Mesendoderm (in vitro differentiated cells): ENCODE data around the gene CILP2.
A peak's percentile ranks its signal among the peaks of the same experiment; 100 is the strongest.

Experiments used
- DNase-seq: peaks from one replicate; pipeline ENCODE4 v3.0.0; 2013
- H2AK5ac ChIP-seq: 2 replicates; pipeline ENCODE4 v1.6.1; 2013; ENCODE audit warnings: low read length, inconsistent platforms
- H2BK120ac ChIP-seq: 2 replicates; pipeline ENCODE4 v1.6.1; 2013; ENCODE audit warnings: low read depth, mild to moderate bottlenecking, low read length, moderate library complexity, mixed read lengths
- H2BK15ac ChIP-seq: replicated peaks from 2 replicates; pipeline ENCODE4 v1.6.1; 2013; ENCODE audit warnings: low read depth, mild to moderate bottlenecking, moderate library complexity
- H2BK5ac ChIP-seq: 2 replicates; pipeline ENCODE4 v1.6.1; 2013; ENCODE audit warnings: low read length, inconsistent platforms
- H3K18ac ChIP-seq: 2 replicates; pipeline ENCODE4 v1.6.1; 2013; ENCODE audit warnings: mild to moderate bottlenecking, low read length, mixed read lengths
- H3K23ac ChIP-seq: one replicate; pipeline ENCODE4 v1.6.1; 2013; ENCODE audit warnings: low read length
- H3K27ac ChIP-seq: 2 replicates; pipeline ENCODE4 v1.5.1; 2013; ENCODE audit warnings: low read depth, mild to moderate bottlenecking, inconsistent platforms, low read length, moderate library complexity
- H3K27me3 ChIP-seq: 2 replicates; pipeline ENCODE4 v1.6.1; 2013; ENCODE audit warnings: low read length, control low read depth, mild to moderate bottlenecking, inconsistent platforms; ENCODE audit not compliant: insufficient read depth, poor library complexity
- H3K36me3 ChIP-seq: 2 replicates; pipeline ENCODE4 v1.6.1; 2013; ENCODE audit warnings: low read length, inconsistent platforms; ENCODE audit not compliant: control insufficient read depth, insufficient read depth
- H3K4ac ChIP-seq: one replicate; pipeline ENCODE4 v1.6.1; 2013; ENCODE audit warnings: low read depth, mild to moderate bottlenecking, low read length, moderate library complexity
- H3K4me1 ChIP-seq: 2 replicates; pipeline ENCODE4 v1.6.1; 2013; ENCODE audit warnings: low read depth, low read length, inconsistent platforms; ENCODE audit not compliant: control insufficient read depth
- H3K4me2 ChIP-seq: 2 replicates; pipeline ENCODE4 v1.6.1; 2013; ENCODE audit warnings: low read length
- H3K4me3 ChIP-seq: 2 replicates; pipeline ENCODE4 v1.5.1; 2013; ENCODE audit warnings: mild to moderate bottlenecking, low read length
- H3K56ac ChIP-seq: one replicate; pipeline ENCODE4 v1.6.1; 2013; ENCODE audit warnings: low read length
- H3K79me1 ChIP-seq: 2 replicates; pipeline ENCODE4 v1.6.1; 2013; ENCODE audit warnings: low read length, inconsistent platforms
- H3K79me2 ChIP-seq: 2 replicates; pipeline ENCODE4 v1.6.1; 2013; ENCODE audit warnings: mild to moderate bottlenecking, low read length; ENCODE audit not compliant: control insufficient read depth, insufficient read depth
- H3K9ac ChIP-seq: 2 replicates; pipeline ENCODE4 v1.6.1; 2013; ENCODE audit warnings: low read length, inconsistent platforms
- H4K5ac ChIP-seq: one replicate; pipeline ENCODE4 v1.6.1; 2013; ENCODE audit warnings: low read length
- H4K8ac ChIP-seq: one replicate; pipeline ENCODE4 v1.6.1; 2013; ENCODE audit warnings: low read depth, mild to moderate bottlenecking, control low read depth, low read length, moderate library complexity
- WGBS: extraction: QIAGEN DNeasy Blood & Tissue Kit; methylation state at CpG from one replicate; pipeline ENCODE4 v1.1.7; 2013; ENCODE audit warnings: low lambda C conversion rate, missing lambda C conversion rate; ENCODE audit not compliant: insufficient coverage; ENCODE audit errors: extremely low coverage; 5-methylcytosine and 5-hydroxymethylcytosine counted together

Gene CILP2

DNA sequence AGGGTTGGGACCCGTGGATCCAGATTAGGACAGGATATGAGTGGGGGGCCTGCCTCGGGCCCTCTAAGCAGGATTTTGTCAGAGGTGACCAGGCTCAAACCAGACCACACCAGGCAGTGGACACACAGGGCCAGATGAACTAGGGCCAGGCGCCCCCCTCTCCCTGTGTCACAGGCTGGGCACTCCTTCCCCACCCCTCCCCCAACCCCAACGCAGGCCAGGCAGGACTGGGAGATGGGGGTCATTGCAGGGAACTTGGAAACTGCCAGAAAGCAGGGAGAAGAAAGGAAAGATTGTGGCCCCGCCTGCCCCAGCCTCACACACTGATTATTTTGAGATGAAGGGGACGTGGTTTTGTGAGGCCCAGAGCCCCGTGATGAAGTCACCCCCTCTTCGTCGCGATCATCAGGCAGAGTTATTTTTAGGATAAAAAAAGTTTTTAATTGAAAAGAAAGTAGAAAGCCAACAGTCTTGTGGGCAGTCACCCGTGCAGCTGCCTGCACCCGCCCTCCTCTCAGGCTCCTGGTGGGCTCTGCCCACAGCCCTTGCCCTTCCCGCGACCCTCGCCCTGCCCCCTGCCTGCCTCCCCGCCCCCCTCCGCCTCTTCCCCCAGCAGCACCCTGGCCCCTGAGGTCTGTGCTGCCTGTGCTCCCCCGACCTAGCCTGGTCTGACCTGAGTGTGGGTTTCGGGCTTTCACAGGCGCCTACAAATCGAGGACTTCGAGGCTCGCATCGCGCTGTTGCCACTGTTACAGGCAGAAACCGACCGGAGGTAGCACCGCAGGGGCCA, 11.3 kb upstream of the CILP2 start:
- Histone ChIP-seq H3K9ac (no peak overlapping the region), H2BK5ac (no peak overlapping the region), H4K8ac (no peak overlapping the region), H3K4me1 (no peaks in the 10 kb centered on the region), H3K4ac (no peak overlapping the region), H3K18ac (no peak overlapping the region), H4K5ac (no peak overlapping the region), H3K79me1 (peaks cover 7% of the 10 kb centered on the region), H2AK5ac (no peak overlapping the region), H3K56ac (no peak overlapping the region), H3K27ac (no peak overlapping the region), H2BK15ac (no peak overlapping the region), H3K36me3 (peaks cover 4% of the 10 kb centered on the region), H3K27me3 (no peaks in the 10 kb centered on the region), H3K4me2 (no peak overlapping the region), H3K4me3 (no peak overlapping the region), H2BK120ac (no peak overlapping the region), H3K79me2 (peaks cover 7% of the 10 kb centered on the region), H3K23ac (no peak overlapping the region)
- WGBS, result no CpG with 5 or more reads among the region's 28 CpGs
- DNase-seq, result no peak

- Histone ChIP-seq H3K4ac (no peak overlapping the region), H2BK5ac (no peak overlapping the region), H3K27me3 (no peaks in the 10 kb centered on the region), H2BK15ac (no peak overlapping the region), H3K4me2 (no peak overlapping the region), H3K56ac (no peak overlapping the region), H3K79me1 (peaks cover 7% of the 10 kb centered on the region), H2BK120ac (no peak overlapping the region), H2AK5ac (no peak overlapping the region), H3K9ac (no peak overlapping the region), H4K8ac (no peak overlapping the region), H3K36me3 (peaks cover 4% of the 10 kb centered on the region), H3K4me1 (no peaks in the 10 kb centered on the region), H3K27ac (no peak overlapping the region), H3K23ac (no peak overlapping the region), H3K79me2 (peaks cover 7% of the 10 kb centered on the region), H3K4me3 (no peak overlapping the region), H4K5ac (no peak overlapping the region), H3K18ac (no peak overlapping the region)
- no peak for DNase-seq
- no CpG with 5 or more reads among the region's 9 CpGs for WGBS
Measured at GRCh38 chr19:19527371-19527656, 10.8 kb upstream of the CILP2 start.

DNA sequence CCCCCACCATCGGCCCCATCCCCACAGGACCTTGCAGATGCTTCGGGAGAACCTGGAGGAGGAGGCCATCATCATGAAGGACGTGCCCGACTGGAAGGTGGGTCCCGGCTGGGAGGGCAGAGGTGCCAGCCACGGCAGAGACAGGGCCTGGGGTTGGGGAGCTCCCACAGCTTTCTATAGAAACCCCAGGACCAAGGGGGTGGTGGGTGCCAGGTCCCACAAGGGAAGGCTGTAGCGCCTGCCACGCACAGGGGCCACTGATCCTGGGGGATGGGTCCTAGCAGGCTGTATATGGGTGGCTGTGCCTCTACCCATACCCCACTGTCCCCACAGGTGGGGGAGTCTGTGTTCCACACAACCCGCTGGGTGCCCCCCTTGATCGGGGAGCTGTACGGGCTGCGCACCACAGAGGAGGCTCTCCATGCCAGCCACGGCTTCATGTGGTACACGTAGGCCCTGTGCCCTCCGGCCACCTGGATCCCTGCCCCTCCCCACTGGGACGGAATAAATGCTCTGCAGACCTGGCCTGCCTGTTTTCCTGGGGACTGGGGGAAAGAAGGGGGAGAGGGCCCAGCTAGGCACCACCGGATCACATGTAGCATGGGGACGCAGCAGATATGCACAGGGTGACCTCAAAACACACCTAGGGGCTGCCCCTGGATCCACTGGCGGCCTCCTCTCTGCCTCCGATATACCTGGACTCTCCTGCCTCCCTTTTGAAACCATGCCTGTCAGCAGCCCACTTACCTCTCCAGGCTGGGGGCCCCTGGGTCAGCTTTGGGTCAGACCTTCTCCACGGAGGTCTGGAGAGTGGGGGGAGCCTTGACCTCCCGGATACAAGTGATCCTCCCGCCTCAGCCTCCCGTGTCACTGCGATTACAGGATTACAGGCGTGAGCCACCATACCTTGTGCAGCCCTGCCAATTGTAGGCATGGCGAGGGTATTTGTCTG, 10.1 kb upstream of the CILP2 start:
- H3K56ac ChIP-seq, result no peak overlapping the region
- DNase-seq, result no peak
- H3K79me1 ChIP-seq, result peaks cover 7% of the 10 kb centered on the region
- no peak overlapping the region for H3K18ac ChIP-seq
- no peaks in the 10 kb centered on the region for H3K27me3 ChIP-seq
- no peak overlapping the region for H3K4me3 ChIP-seq
- no peak overlapping the region for H2BK120ac ChIP-seq
- H3K27ac ChIP-seq, result no peak overlapping the region
- peaks cover 5% of the 10 kb centered on the region for H3K79me2 ChIP-seq
- H3K4me2 ChIP-seq, result no peak overlapping the region
- peaks cover 4% of the 10 kb centered on the region for H3K36me3 ChIP-seq
- no peak overlapping the region for H3K4ac ChIP-seq
- no peak overlapping the region for H4K8ac ChIP-seq
- no CpG with 5 or more reads among the region's 27 CpGs for WGBS
- no peak overlapping the region for H3K9ac ChIP-seq
- no peak overlapping the region for H4K5ac ChIP-seq
- no peak overlapping the region for H3K23ac ChIP-seq
- no peak overlapping the region for H2BK15ac ChIP-seq
- no peak overlapping the region for H2BK5ac ChIP-seq
- H2AK5ac ChIP-seq, result no peak overlapping the region
- H3K4me1 ChIP-seq, result no peaks in the 10 kb centered on the region

DNA sequence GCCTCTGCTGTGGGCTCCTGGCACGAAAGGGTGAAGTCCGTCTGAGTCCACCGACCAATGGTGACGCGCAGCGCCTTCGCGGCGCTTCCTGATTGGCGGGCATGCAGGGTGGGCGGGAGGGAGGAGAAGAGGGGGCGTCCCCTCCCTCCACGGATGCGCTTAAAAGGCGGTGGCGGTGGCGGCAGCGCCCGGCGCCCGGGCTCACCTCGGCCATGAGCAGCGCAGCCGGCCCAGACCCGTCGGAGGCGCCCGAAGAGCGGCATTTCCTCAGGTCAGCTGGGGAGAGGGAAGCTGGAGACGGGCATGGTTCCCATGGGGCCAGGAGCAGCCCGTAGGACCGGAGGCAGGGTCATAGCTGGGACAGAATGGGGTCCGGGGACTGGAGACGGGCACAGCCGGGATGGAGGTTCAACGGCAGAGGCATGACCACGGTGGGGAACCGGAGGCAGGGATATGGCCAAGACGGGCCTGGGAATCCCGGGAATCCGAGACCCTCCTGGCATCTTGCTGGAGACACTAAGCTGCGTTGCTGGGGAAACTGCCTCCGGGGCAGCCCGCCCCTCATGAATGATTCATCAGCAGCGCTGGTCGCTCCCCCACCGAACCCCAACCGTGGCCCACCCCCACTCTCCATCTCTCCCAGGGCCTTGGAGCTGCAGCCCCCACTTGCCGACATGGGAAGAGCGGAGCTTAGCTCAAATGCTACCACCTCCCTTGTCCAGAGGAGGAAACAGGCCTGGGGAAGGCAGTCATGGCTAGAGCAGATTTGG, 9.2 kb upstream of the CILP2 start, which contains the start of gene YJEFN3:
Gene YJEFN3 (plus strand): TSS at position 191 of the 770 bp plus-strand sequence. CDS start 22 bp downstream, at position 213.
- no peak within 1 kb of the TSS for H3K9ac ChIP-seq
- H3K23ac ChIP-seq, result no peak within 1 kb of the TSS
- no peak within 1 kb of the TSS for H4K8ac ChIP-seq
- H3K4me3 ChIP-seq, result no peak within 1 kb of the TSS
- H3K27ac ChIP-seq, result no peak within 1 kb of the TSS
- no peak within 1 kb of the TSS for H4K5ac ChIP-seq
- H3K18ac ChIP-seq, result no peak within 1 kb of the TSS
- no peak within 1 kb of the TSS for H3K56ac ChIP-seq
- no peaks in the 10 kb centered on the region for H3K27me3 ChIP-seq
- H3K4me1 ChIP-seq, result no peaks in the 10 kb centered on the region
- no peak within 1 kb of the TSS for H2BK5ac ChIP-seq
- peaks cover 3% of the 10 kb centered on the region for H3K79me2 ChIP-seq
- no peak within 1 kb of the TSS for H3K4ac ChIP-seq
- no peak within 1 kb of the TSS for H3K4me2 ChIP-seq
- DNase-seq, result no peak
- peaks cover 4% of the 10 kb centered on the region for H3K36me3 ChIP-seq
- H2BK15ac ChIP-seq, result no peak within 1 kb of the TSS
- WGBS, result no CpG with 5 or more reads among the region's 50 CpGs
- H2AK5ac ChIP-seq, result no peak within 1 kb of the TSS
- no peak within 1 kb of the TSS for H2BK120ac ChIP-seq
- H3K79me1 ChIP-seq, result peaks cover 7% of the 10 kb centered on the region

GRCh38 chr19:19529783-19530422, 8.2 kb upstream of the CILP2 start:
- no peaks in the 10 kb centered on the region for H3K79me2 ChIP-seq
- H3K4ac ChIP-seq, result no peak overlapping the region
- no peak overlapping the region for H3K4me3 ChIP-seq
- no peak overlapping the region for H2AK5ac ChIP-seq
- H3K4me1 ChIP-seq, result no peaks in the 10 kb centered on the region
- no peak overlapping the region for H2BK120ac ChIP-seq
- no peak overlapping the region for H3K4me2 ChIP-seq
- H3K36me3 ChIP-seq, result peaks cover 4% of the 10 kb centered on the region
- H3K56ac ChIP-seq, result peak overlapping the region; percentile 42
- H3K23ac ChIP-seq, result no peak overlapping the region
- no peak overlapping the region for H2BK5ac ChIP-seq
- no peak overlapping the region for H4K5ac ChIP-seq
- no CpG with 5 or more reads among the region's 11 CpGs for WGBS
- H2BK15ac ChIP-seq, result no peak overlapping the region
- no peak overlapping the region for H4K8ac ChIP-seq
- no peak overlapping the region for H3K18ac ChIP-seq
- no peak overlapping the region for H3K27ac ChIP-seq
- no peak for DNase-seq
- peaks cover 3% of the 10 kb centered on the region for H3K79me1 ChIP-seq
- H3K9ac ChIP-seq, result no peak overlapping the region
- H3K27me3 ChIP-seq, result no peaks in the 10 kb centered on the region
